NCI-H345 (cell line): ENCODE results near the gene ATXN7L1.
"Not testable (repeated sequence)": the region's sequence is repeated elsewhere in the genome, so short reads cannot be mapped to it uniquely, and the experiment has no call there.

ENCODE experiments used
- DNase-seq: peaks from one replicate; lab custom pipeline; 2025; lab: John Stamatoyannopoulos, UW

The ATXN7L1 gene

DNA sequence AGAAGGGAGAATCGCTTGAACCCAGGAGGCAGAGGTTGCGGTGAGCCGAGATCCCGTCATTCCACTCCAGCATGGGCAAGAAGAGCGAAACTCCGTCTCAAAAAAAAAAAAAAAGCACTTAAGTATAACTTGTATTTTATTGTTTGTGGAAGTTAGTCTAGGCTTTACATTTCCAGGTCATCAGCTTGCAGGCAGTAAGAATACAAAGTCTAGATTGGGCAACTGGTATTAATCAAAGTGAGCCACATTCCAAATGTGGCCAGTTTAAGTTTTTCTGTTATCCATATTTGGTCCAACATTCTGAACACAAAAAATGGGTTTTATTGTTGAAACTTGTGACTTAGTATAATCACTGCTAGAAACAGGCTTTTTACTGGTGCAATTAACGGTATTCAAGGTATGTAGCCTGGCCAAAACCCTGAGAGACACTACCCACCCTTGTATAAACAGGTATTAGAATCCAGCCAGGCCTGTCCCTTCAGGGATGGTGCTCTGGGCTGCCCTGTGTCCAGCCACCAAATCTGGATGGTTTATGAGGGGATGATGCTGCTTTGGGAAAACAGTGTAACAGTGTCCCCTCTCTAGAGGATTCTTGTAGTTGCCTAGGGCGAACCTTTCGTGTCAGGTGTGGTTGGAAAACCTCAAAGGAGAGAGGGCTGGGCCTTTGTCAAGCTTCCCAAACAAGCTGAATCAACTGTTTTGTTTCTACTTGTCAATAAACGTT is 173.0 kb downstream of the ATXN7L1 start:
- DNase-seq, result no peak

- no peak for DNase-seq
Measured at GRCh38 chr7:105699568-105700236, 176.7 kb downstream of the ATXN7L1 start.

- no peak for DNase-seq
Measured at GRCh38 chr7:105698531-105698930, 177.9 kb downstream of the ATXN7L1 start.

DNA sequence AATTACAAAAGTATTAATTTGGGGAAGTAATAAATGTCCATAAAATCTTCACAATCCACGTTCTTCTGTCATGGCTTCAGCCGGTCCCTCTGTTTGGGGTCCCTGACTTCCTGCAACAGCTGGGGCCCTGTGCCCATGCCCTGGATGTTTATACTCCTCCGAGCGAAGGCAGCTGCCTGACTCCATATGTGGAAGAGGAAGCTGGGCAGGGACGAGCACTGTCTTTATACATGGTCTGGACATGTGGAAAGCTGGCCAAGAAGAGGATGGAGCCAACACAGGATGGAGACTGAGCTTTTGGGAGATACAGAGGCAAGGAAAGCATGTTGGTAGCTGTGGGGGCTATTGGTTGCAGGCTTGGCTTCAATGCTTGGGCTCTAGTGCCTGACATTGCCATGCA is 178.6 kb downstream of the ATXN7L1 start:
- DNase-seq, result no peak

DNA sequence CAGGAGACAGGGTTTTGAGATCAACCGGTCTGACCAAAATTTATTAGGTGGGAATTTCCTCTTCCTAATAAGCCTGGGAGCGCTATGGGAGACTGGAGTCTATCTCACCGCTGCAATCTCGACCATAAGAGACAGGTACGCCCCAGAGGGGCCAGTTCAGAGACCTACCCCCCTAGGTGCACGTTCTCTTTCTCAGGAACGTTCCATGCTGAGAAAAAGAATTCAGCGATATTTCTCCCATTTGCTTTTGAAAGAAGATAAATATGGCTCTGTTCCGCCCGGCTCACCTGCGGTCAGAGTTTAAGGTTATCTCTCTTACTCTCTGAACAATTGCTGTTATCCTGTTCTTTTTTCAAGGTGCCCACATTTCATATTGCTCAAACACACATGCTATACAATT is 179.2 kb downstream of the ATXN7L1 start:
- not testable (repeated sequence) for DNase-seq

- DNase-seq, result no peak
Measured at GRCh38 chr7:105693576-105693975, 182.8 kb downstream of the ATXN7L1 start.

- DNase-seq, result peak; percentile 10
Measured at GRCh38 chr7:105691680-105692564, 184.5 kb downstream of the ATXN7L1 start.

DNA sequence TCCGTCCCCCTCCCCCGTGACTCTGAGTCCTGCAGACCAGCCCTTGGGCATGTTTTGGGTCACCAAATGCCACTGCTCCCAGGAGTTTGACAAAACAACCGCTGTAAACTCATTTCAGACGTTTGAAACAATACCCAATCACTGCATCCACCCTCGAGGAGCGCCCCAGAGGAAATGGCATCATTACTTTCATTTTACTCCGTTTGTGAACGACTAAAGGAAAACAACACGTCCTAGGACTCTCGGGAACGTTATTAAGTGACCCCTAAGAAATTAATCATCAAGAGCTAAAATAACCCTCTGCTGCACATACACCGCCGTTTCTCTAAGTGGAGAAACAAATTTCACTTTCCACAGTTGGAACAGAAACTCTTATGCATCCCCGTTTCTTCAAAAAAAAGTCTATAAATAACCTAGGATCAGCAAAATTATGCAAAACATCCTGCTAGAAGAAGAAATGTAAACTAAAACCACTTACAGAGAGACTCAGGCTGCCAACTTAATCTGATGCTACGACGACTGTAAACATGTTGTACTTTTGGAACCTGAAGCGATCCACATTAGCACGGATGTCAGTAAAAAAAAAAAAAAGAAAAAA is 185.2 kb downstream of the ATXN7L1 start:
- no peak for DNase-seq

- no peak for DNase-seq
Measured at GRCh38 chr7:105690325-105690945, 186.0 kb downstream of the ATXN7L1 start.

- no peak for DNase-seq
Measured at GRCh38 chr7:105689067-105689819, 187.2 kb downstream of the ATXN7L1 start.

- DNase-seq, result no peak
Measured at GRCh38 chr7:105688617-105689016, 187.8 kb downstream of the ATXN7L1 start.

GRCh38 chr7:105685161-105685560 is 191.2 kb downstream of the ATXN7L1 start:
- DNase-seq, result no peak

DNA sequence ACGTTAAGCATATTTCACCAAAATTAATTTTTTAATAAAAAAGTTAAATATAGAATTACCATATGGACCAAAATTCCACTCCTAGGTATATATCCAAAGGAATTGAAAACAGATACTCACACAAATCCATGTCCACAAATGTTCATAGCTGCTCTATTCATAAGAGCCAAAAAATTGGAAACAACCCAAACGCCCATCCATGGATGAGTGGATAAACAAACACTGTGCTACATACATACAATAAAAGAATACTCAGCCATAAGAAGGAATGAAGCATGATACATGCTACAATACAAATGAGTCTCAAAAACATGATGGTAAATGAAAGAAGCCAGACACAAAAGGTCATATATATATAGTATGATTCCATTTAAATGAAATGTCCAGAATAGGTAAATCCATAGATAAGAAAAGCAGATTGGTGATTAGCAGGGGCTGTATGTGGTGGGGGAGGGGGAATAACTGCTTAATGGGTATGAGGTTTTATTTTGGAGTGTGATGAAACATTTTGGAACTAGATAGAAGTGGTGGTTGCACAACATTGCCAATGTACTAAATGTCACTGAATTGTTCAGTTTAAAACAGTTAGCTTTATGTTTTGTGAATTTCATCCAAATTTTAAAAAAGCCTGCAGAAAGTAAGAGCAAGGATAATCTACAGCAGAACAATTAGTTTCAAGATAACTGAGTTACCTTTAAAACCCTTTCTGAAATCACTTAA is 193.9 kb downstream of the ATXN7L1 start:
- peak; percentile 89 for DNase-seq

- no peak for DNase-seq
Measured at GRCh38 chr7:105680505-105681187, 195.8 kb downstream of the ATXN7L1 start.

DNA sequence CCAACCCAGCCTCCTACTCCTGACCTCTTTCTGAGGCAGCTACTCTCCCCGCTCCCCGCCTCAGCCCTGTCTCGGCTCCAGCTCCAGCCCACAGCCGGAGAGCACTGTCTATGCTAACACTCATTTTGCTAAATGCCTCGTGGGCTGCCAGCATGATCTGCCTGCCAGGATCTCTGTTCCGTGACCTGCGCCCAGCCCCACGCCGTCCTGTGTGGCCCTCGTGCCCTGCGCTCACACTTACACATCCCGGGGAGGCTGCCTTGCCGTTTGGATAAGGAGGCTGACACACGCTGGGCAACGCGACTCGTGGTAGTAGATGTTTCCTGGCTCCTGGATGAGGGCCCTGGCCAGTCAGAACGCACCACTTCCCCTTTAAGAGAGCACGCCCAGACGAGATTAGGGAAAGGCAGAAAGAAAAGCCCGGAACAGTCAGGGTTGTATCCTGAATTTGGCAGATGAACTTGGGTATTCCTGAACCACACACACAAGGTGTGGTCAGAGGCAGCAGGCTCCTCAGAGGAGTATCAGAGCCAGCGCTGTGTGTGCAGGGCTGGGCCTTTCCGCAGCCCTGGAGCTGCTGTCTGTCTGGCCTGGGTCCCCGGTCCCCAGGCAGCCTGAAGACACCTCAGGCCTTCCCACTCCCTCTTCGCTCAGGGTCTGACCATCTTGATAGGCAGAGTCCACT is 197.4 kb downstream of the ATXN7L1 start:
- DNase-seq, result no peak

DNA sequence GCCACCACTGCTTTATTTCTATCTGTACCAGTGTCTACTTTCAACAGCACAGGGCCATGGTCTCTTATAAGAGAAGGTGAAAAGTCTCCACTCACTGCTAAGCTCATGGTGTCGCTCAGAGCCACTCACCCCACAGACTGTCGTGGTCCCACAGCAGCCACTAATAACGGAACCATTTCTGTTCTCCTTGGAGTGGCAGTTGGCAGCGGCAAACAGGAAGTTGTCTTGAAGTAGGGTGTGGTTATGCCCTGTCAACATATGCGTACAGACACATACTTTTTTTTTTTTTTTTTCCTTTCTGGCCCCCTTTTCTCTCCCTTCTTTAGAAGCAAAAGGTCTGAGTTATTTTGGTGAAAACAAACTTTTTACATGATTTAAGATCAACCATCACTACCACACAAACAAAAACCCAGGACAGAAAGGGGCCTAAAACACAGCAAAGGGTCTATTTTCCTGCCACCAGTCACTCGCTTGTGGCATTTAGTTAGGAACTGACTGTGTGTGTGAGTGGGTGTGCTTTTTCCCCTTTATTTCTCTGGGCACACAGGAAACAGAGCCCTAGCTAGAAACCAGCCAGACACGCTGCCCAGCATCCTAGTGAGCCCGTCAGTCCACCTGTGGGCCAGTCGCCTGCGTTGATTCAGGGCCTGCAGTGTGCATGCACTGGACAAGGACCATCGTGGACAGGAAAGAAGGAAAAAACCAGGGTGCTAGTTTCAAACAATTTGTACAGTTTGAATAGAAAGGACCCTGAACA is 198.4 kb downstream of the ATXN7L1 start:
- DNase-seq, result no peak

- DNase-seq, result peak; percentile 5
Measured at GRCh38 chr7:105677410-105677730, 199.0 kb downstream of the ATXN7L1 start.

GRCh38 chr7:105675934-105676371 is 200.4 kb downstream of the ATXN7L1 start:
- peak; percentile 60 for DNase-seq
